ENCODE data around the gene FILIP1L. TPM values are rescaled to one million over a fixed set of nuclear protein-coding genes. Genes with fewer than 3 reads are reported as not detected.

FILIP1L gene
- total and polyA plus RNA-seq, 4 experiments from 2014 or later = 0.32 TPM; not detected in 3

GRCh38 chr3:99918715-99919114 is 195.6 kb downstream of the FILIP1L start:
- H3K9me3 ChIP-seq (ENCODE audit: control insufficient read depth in 1 of 2, low read length in 2 of 2) = no peaks in the 10 kb centered on the region
- intact Hi-C loops (cut with micrococcal nuclease) = no loop called here
- ChIA-PET CTCF (ENCODE audit: partially characterized antibody) (no interaction called here), POLR2A (ENCODE audit: partially characterized antibody) (no interaction called here)
- no peaks in the 10 kb centered on the region for H3K4me1 ChIP-seq (ENCODE audit: insufficient read depth, low read length)
- no peak overlapping the region for H3K27ac ChIP-seq (ENCODE audit: low read depth, low read length)
- DNase-seq = no peak
- no peaks in the 10 kb centered on the region for H3K27me3 Mint-ChIP-seq
- H3K4me1 Mint-ChIP-seq = peaks cover 0 to 7% (median 6%) of the 10 kb centered on the region in 4 donors
- no peaks in the 10 kb centered on the region for H3K27me3 ChIP-seq (ENCODE audit: insufficient read depth, low read length)
- no peak overlapping the region for H3K27ac Mint-ChIP-seq
- no peak overlapping the region for H3K4me3 Mint-ChIP-seq
- peaks cover 2 to 12% of the 10 kb centered on the region in 2 donors for H3K36me3 Mint-ChIP-seq
- H3K9me3 Mint-ChIP-seq = peaks cover 0 to 3% (median 0%) of the 10 kb centered on the region in 8 donors
- no peaks in the 10 kb centered on the region for H3K36me3 ChIP-seq (ENCODE audit: insufficient read depth, low read length)
- H3K4me3 ChIP-seq (ENCODE audit: low read length in 2 of 2) = no peak overlapping the region

DNA sequence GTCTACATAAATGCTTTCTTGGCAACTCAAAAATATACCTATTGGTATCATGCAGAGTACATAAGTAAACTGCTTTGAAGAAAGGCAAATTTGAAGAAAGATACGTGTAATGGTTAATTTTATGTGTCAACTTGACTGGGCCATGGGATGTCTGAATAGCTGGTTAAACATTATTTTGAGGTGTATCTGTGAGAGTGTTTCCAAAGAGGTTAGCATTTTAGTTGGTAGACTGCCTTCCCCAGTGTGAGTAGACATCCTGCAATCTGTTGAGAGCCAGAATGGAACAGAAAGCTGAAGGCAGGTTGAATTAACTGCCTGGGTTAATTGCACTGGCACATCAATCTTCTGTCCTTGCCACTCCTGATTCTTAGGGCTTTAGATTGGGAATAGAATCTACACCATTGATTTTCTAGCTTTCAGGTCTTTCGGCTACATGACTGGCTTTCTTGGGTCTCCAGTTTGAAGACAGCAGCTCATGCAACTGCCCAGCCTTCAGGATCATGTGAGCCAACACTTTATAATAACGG is 198.3 kb downstream of the FILIP1L start:
- intact Hi-C loops (cut with micrococcal nuclease) = no loop called here
- POLR2A ChIA-PET (ENCODE audit: partially characterized antibody) = no interaction called here
- no peaks in the 10 kb centered on the region for H3K27me3 Mint-ChIP-seq
- no peaks in the 10 kb centered on the region for H3K9me3 ChIP-seq (ENCODE audit: control insufficient read depth in 1 of 2, low read length in 2 of 2)
- CTCF ChIA-PET (ENCODE audit: partially characterized antibody) = no interaction called here
- no peaks in the 10 kb centered on the region for H3K9me3 Mint-ChIP-seq
- no peaks in the 10 kb centered on the region for H3K36me3 ChIP-seq (ENCODE audit: insufficient read depth, low read length)
- H3K4me3 ChIP-seq (ENCODE audit: low read length in 2 of 2) = no peak overlapping the region
- no peak overlapping the region for H3K27ac Mint-ChIP-seq
- peaks cover 0 to 5% (median 4%) of the 10 kb centered on the region in 4 donors for H3K4me1 Mint-ChIP-seq
- H3K27ac ChIP-seq (ENCODE audit: low read depth, low read length) = no peak overlapping the region
- no peak for DNase-seq
- no peak overlapping the region for H3K4me3 Mint-ChIP-seq
- no peaks in the 10 kb centered on the region for H3K4me1 ChIP-seq (ENCODE audit: insufficient read depth, low read length)
- no peaks in the 10 kb centered on the region for H3K27me3 ChIP-seq (ENCODE audit: insufficient read depth, low read length)
- H3K36me3 Mint-ChIP-seq = peaks cover 3% of the 10 kb centered on the region in 2 donors

GRCh38 chr3:99911433-99911832 is 202.9 kb downstream of the FILIP1L start:
- peaks cover 3 to 5% of the 10 kb centered on the region in 2 donors for H3K36me3 Mint-ChIP-seq
- no peaks in the 10 kb centered on the region for H3K4me1 Mint-ChIP-seq
- no peaks in the 10 kb centered on the region for H3K4me1 ChIP-seq (ENCODE audit: insufficient read depth, low read length)
- H3K27me3 ChIP-seq (ENCODE audit: insufficient read depth, low read length) = no peaks in the 10 kb centered on the region
- CTCF ChIA-PET (ENCODE audit: partially characterized antibody) = no interaction called here
- H3K4me3 Mint-ChIP-seq = no peak overlapping the region
- no peak overlapping the region for H3K27ac Mint-ChIP-seq
- no peak overlapping the region for H3K4me3 ChIP-seq (ENCODE audit: low read length in 2 of 2)
- no peak for DNase-seq
- H3K9me3 Mint-ChIP-seq = no peaks in the 10 kb centered on the region
- intact Hi-C loops (cut with micrococcal nuclease) = no loop called here
- no peaks in the 10 kb centered on the region for H3K27me3 Mint-ChIP-seq
- H3K36me3 ChIP-seq (ENCODE audit: insufficient read depth, low read length) = no peaks in the 10 kb centered on the region
- H3K27ac ChIP-seq (ENCODE audit: low read depth, low read length) = no peak overlapping the region
- H3K9me3 ChIP-seq (ENCODE audit: control insufficient read depth in 1 of 2, low read length in 2 of 2) = no peaks in the 10 kb centered on the region
- POLR2A ChIA-PET (ENCODE audit: partially characterized antibody) = no interaction called here

DNA sequence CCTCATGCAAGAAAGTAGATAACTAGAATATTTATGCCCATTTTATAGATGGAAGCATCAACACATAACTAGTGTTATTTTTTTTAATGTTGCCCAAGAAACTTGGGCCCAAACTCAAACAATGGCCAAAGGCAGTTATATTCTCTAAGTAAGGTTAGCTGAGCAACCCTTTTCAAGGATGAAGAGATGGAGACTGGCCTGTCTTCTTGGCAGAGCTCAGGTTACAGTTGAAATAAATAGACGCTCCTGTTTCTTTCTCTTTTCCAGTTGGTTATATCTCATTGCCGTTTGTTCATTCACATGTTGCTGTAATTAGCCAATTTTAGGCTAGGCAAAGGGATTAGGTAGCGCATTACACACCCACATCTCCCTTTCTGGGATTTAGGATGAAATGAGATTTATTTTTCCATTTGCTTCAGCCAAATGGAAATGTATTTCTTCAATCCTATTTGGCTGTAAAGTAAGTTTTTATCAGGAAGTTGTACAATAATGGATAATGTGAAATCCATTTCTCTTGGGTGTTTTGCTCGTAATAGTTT is 203.5 kb downstream of the FILIP1L start:
- Histone ChIP-seq H3K27me3 (ENCODE audit: insufficient read depth, low read length) (no peaks in the 10 kb centered on the region), H3K4me3 (ENCODE audit: low read length in 2 of 2) (no peak overlapping the region), H3K4me1 (ENCODE audit: insufficient read depth, low read length) (no peaks in the 10 kb centered on the region), H3K36me3 (ENCODE audit: insufficient read depth, low read length) (no peaks in the 10 kb centered on the region), H3K9me3 (ENCODE audit: control insufficient read depth in 1 of 2, low read length in 2 of 2) (no peaks in the 10 kb centered on the region), H3K27ac (ENCODE audit: low read depth, low read length) (no peak overlapping the region)
- no peaks in the 10 kb centered on the region for H3K4me1 Mint-ChIP-seq
- no peak overlapping the region for H3K4me3 Mint-ChIP-seq
- H3K27ac Mint-ChIP-seq = peak overlapping the region in 1 of 7 donors; percentile 32
- no peaks in the 10 kb centered on the region for H3K27me3 Mint-ChIP-seq
- ChIA-PET POLR2A (ENCODE audit: partially characterized antibody) (no interaction called here), CTCF (ENCODE audit: partially characterized antibody) (no interaction called here)
- no peak for DNase-seq
- peaks cover 3 to 5% of the 10 kb centered on the region in 2 donors for H3K36me3 Mint-ChIP-seq
- no peaks in the 10 kb centered on the region for H3K9me3 Mint-ChIP-seq
- intact Hi-C loops (cut with micrococcal nuclease) = no loop called here

DNA sequence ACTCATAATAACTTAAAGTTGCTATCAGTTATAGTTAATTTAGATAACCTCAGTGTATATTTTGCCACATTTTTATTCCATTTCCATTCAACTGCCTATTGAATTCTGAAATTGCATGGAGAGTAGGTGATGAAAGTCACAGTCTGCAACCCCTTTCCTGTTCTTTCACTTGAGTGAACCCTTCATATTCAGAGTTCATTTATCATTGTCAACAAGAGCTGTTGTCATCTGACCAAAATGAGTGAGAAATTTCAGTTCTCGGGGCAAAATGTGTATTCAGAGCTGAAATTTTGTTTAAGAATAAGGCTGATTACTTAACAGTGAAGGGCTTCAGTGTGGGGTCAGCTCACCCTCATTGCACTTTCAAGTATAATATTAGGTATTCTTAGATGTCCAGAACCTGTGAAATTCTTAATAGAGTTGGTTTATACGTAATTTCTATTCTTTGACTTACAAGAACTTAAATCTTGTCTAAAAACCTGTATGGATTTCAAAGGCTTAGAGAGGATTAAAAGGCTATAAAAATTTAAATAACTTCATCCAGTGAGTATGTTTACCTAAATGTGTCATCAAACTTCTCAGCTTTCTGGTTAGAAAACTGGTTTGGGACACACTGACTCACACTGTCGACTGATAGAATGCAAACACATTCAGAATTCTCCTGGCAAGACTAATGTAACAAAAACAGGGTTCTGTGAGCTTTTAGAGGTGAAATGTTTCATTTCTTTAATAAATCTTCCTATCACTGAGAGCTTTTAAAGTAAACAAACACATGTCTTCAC is 204.4 kb downstream of the FILIP1L start:
- Mint-ChIP-seq H3K36me3 (peaks cover 2 to 9% of the 10 kb centered on the region in 2 donors), H3K4me1 (no peaks in the 10 kb centered on the region), H3K9me3 (no peaks in the 10 kb centered on the region), H3K27me3 (no peaks in the 10 kb centered on the region), H3K4me3 (no peak overlapping the region), H3K27ac (no peak overlapping the region)
- no peak overlapping the region for H3K4me3 ChIP-seq (ENCODE audit: low read length in 2 of 2)
- ChIA-PET CTCF (ENCODE audit: partially characterized antibody) (no interaction called here), POLR2A (ENCODE audit: partially characterized antibody) (no interaction called here)
- intact Hi-C loops (cut with micrococcal nuclease) = no loop called here
- H3K36me3 ChIP-seq (ENCODE audit: insufficient read depth, low read length) = no peaks in the 10 kb centered on the region
- H3K27ac ChIP-seq (ENCODE audit: low read depth, low read length) = no peak overlapping the region
- H3K4me1 ChIP-seq (ENCODE audit: insufficient read depth, low read length) = no peaks in the 10 kb centered on the region
- no peaks in the 10 kb centered on the region for H3K27me3 ChIP-seq (ENCODE audit: insufficient read depth, low read length)
- no peak for DNase-seq
- no peaks in the 10 kb centered on the region for H3K9me3 ChIP-seq (ENCODE audit: control insufficient read depth in 1 of 2, low read length in 2 of 2)

DNA sequence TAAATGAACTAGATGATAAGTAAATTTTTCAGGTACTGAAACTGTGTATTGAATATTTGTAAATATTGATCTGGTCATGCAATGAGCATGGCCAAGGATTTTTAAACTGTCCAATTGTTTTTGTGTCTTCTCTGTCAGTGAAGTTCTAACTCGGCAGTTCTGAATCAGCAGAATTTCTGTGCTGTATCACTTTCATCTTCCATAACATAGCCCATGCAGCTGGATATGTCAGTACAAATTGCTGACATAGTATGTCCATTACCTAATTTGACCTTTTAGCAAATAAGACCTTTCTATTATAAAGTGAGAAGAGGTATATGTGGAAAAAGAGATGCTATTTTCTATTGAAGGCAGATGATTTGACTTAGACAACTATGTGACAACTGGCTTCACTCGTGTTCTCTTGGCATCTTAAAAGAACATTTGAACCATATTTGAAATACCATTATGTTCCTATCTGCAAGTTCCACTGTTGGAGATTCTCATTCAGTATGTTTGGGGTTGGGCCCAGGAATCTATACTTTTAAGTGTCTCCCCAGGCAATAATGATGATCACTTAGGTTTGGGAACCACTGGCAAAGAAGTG is 206.2 kb downstream of the FILIP1L start:
- intact Hi-C loops (cut with micrococcal nuclease) = no loop called here
- POLR2A ChIA-PET (ENCODE audit: partially characterized antibody) = no interaction called here

DNA sequence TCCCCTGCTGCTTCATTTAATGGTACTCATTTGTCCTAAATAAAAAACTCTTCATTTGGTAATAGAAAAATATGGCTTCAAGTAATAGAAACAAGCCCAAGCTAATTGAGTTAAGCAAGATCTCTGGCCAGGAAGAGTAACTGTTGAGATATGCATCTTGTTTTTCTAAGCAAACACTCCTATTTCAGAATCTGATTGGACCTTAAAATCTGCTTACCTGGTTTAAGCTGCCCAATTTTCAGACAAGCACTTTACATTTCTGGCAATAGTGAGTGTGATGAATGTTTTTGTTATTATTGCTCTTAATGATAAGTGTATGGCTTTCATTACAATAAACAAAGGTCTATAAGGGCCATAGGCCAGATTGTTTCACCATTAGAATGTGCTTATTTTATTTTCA is 210.4 kb downstream of the FILIP1L start:
- Histone ChIP-seq H3K27me3 (ENCODE audit: insufficient read depth, low read length) (no peaks in the 10 kb centered on the region), H3K4me1 (ENCODE audit: insufficient read depth, low read length) (no peaks in the 10 kb centered on the region), H3K4me3 (ENCODE audit: low read length in 2 of 2) (no peak overlapping the region), H3K27ac (ENCODE audit: low read depth, low read length) (no peak overlapping the region), H3K36me3 (ENCODE audit: insufficient read depth, low read length) (no peaks in the 10 kb centered on the region), H3K9me3 (ENCODE audit: control insufficient read depth in 1 of 2, low read length in 2 of 2) (no peaks in the 10 kb centered on the region)
- H3K36me3 Mint-ChIP-seq = peaks cover 0 to 13% of the 10 kb centered on the region in 2 donors
- H3K9me3 Mint-ChIP-seq = no peaks in the 10 kb centered on the region
- peaks cover 0 to 4% (median under 1%) of the 10 kb centered on the region in 4 donors for H3K4me1 Mint-ChIP-seq
- no peak overlapping the region for H3K4me3 Mint-ChIP-seq
- no peaks in the 10 kb centered on the region for H3K27me3 Mint-ChIP-seq
- ChIA-PET POLR2A (ENCODE audit: partially characterized antibody) (no interaction called here), CTCF (ENCODE audit: partially characterized antibody) (interaction anchor here (0.5 kb wide), 1 partner anchor 413 kb away, joined by 3 read pairs; no protein-coding TSS in a partner anchor)
- no peak for DNase-seq
- H3K27ac Mint-ChIP-seq = no peak overlapping the region
- intact Hi-C loops (cut with micrococcal nuclease) = no loop called here

More for the DNA sequence above, 206.2 kb downstream of the FILIP1L start:
- Histone ChIP-seq H3K27me3 (ENCODE audit: insufficient read depth, low read length) (no peaks in the 10 kb centered on the region), H3K27ac (ENCODE audit: low read depth, low read length) (no peak overlapping the region), H3K4me3 (ENCODE audit: low read length in 2 of 2) (no peak overlapping the region), H3K36me3 (ENCODE audit: insufficient read depth, low read length) (no peaks in the 10 kb centered on the region), H3K4me1 (ENCODE audit: insufficient read depth, low read length) (no peaks in the 10 kb centered on the region), H3K9me3 (ENCODE audit: control insufficient read depth in 1 of 2, low read length in 2 of 2) (no peaks in the 10 kb centered on the region)
- no peak for DNase-seq
- Mint-ChIP-seq H3K9me3 (no peaks in the 10 kb centered on the region), H3K4me1 (peaks cover 0 to 4% (median 0%) of the 10 kb centered on the region in 4 donors), H3K27me3 (no peaks in the 10 kb centered on the region), H3K27ac (no peak overlapping the region), H3K4me3 (no peak overlapping the region), H3K36me3 (peaks cover under 1 to 13% of the 10 kb centered on the region in 2 donors)
- CTCF ChIA-PET (ENCODE audit: partially characterized antibody) = no interaction called here
